IPS DF 6.9 (cell line): ENCODE data around the gene BCL3.

ENCODE experiments used
- DNase-seq: peaks from one replicate; pipeline ENCODE4 v3.0.0-alpha.2; 2013; ENCODE audit warnings: low read depth, low spot score
- H3K27ac ChIP-seq: one replicate; pipeline ENCODE4 v1.5.1; 2013; ENCODE audit warnings: low read length, control low read depth
- H3K27me3 ChIP-seq: 2 replicates; pipeline ENCODE4 v1.6.1; 2013; ENCODE audit warnings: mild to moderate bottlenecking, low read length; ENCODE audit not compliant: control insufficient read depth, insufficient read depth
- H3K36me3 ChIP-seq: 2 replicates; pipeline ENCODE4 v1.6.1; 2013; ENCODE audit warnings: low read length; ENCODE audit not compliant: control insufficient read depth, insufficient read depth
- H3K4me1 ChIP-seq: 2 replicates; pipeline ENCODE4 v1.6.1; 2013; ENCODE audit warnings: low read length; ENCODE audit not compliant: control insufficient read depth, insufficient read depth
- H3K4me3 ChIP-seq: 2 replicates; pipeline ENCODE4 v1.5.1; 2013; ENCODE audit warnings: mild to moderate bottlenecking, low read length
- H3K9me3 ChIP-seq: 2 replicates; pipeline ENCODE4 v1.6.1; 2013; ENCODE audit warnings: low read length, inconsistent platforms; ENCODE audit not compliant: control insufficient read depth, insufficient read depth
- WGBS: extraction: QIAGEN DNeasy Blood & Tissue Kit; methylation state at CpG from one replicate; pipeline ENCODE4 v1.1.7; 2013; ENCODE audit warnings: mixed read lengths, missing lambda C conversion rate; ENCODE audit not compliant: insufficient read length, insufficient coverage; 5-methylcytosine and 5-hydroxymethylcytosine counted together

BCL3 gene

GRCh38 chr19:44749994-44750393, 1.5 kb downstream of the BCL3 start:
- no peak overlapping the region for H3K4me3 ChIP-seq
- no CpG with 5 or more reads among the region's 10 CpGs for WGBS
- 0 out of 2 replicates have a peak, but pooled peaks cover 3% of the 10 kb centered on the region for H3K4me1 ChIP-seq
- H3K27ac ChIP-seq = no peak overlapping the region
- no peak for DNase-seq
- no peaks in the 10 kb centered on the region for H3K36me3 ChIP-seq
- no peaks in the 10 kb centered on the region for H3K9me3 ChIP-seq
- H3K27me3 ChIP-seq = peaks cover 29% of the 10 kb centered on the region

DNA sequence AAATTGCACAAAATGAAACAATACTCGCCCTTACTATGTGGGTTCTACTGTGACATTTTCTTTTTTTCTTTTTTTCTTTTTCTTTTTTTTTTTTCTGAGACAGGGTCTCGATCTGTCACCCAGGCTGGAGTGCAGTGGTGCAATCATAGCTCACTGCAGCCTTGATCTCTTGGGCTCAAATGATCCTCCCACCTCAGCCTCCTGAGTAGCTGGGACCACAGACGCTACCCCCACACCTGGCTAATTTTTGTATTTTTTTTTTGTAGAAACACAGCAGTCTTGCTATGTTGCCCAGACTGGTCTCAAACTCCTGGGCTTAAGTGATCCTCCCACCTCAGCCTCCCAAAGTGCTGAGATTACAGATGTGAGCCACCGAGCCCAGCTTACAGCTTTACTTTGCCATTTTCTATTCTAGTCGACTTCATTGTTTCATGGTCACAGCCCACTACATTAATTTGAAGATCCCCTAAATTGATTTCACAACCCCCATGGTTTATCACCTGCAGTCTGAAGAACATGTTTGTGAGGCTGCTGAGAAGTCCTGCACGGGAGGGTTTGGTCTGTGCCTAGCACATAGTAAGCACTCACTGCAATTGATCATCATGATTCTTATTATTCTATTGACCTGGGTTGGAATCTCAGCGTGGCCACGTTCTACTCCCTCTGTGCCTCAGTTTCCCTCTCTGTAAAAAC, 3.8 kb downstream of the BCL3 start:
- no peak overlapping the region for H3K27ac ChIP-seq
- WGBS = no CpG with 5 or more reads among the region's 8 CpGs

GRCh38 chr19:44752816-44753625, 4.5 kb downstream of the BCL3 start:
- no peaks in the 10 kb centered on the region for H3K9me3 ChIP-seq
- H3K4me1 ChIP-seq = peaks cover 5% of the 10 kb centered on the region; the same call in 1 of the 2 replicates
- H3K4me3 ChIP-seq = peak overlapping the region; percentile 16; the same call in 1 of the 2 replicates
- no peak for DNase-seq
- H3K27me3 ChIP-seq = peaks cover 39% of the 10 kb centered on the region
- no peaks in the 10 kb centered on the region for H3K36me3 ChIP-seq
- no peak overlapping the region for H3K27ac ChIP-seq
- no CpG with 5 or more reads among the region's 18 CpGs for WGBS

More for the DNA sequence above, 3.8 kb downstream of the BCL3 start:
- Histone ChIP-seq H3K9me3 (no peaks in the 10 kb centered on the region), H3K36me3 (no peaks in the 10 kb centered on the region), H3K4me3 (no peak overlapping the region), H3K4me1 (peaks cover 5% of the 10 kb centered on the region; the same call in 1 of the 2 replicates), H3K27me3 (peaks cover 38% of the 10 kb centered on the region)
- DNase-seq = no peak

DNA sequence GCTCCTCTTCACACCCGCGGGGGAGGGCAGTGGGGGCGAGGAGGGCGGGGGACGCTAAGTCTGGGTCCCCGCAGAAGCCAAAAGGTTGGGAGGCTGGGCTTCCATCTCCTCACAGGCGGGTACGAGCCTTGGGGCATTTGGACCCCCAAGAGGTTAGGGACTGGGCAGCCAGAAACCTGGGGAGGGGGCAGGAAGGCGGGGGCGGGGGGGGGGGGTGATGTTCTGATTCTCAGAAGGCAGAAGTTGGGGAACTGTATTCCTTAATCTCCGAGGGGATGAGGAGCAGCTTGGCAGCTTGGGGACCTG, 5.1 kb downstream of the BCL3 start:
- no peak for DNase-seq
- peaks cover 38% of the 10 kb centered on the region for H3K27me3 ChIP-seq
- H3K4me3 ChIP-seq = peak overlapping the region; percentile 44; the same call in 1 of the 2 replicates
- no CpG with 5 or more reads among the region's 11 CpGs for WGBS
- H3K27ac ChIP-seq = no peak overlapping the region
- H3K4me1 ChIP-seq = peaks cover 6% of the 10 kb centered on the region; the same call in 1 of the 2 replicates
- no peaks in the 10 kb centered on the region for H3K9me3 ChIP-seq
- H3K36me3 ChIP-seq = no peaks in the 10 kb centered on the region

GRCh38 chr19:44753932-44754749, 5.6 kb downstream of the BCL3 start:
- Histone ChIP-seq H3K36me3 (no peaks in the 10 kb centered on the region), H3K9me3 (no peaks in the 10 kb centered on the region), H3K27ac (no peak overlapping the region), H3K4me1 (peaks cover 6% of the 10 kb centered on the region; the same call in 1 of the 2 replicates), H3K27me3 (peaks cover 36% of the 10 kb centered on the region), H3K4me3 (peak overlapping the region; percentile 44; the same call in 1 of the 2 replicates)
- no peak for DNase-seq
- no CpG with 5 or more reads among the region's 33 CpGs for WGBS

- H3K36me3 ChIP-seq = no peaks in the 10 kb centered on the region
- WGBS = no CpG with 5 or more reads among the region's 11 CpGs
- no peak for DNase-seq
- peak overlapping the region; percentile 5; the same call in 1 of the 2 replicates for H3K4me3 ChIP-seq
- peaks cover 6% of the 10 kb centered on the region; the same call in 1 of the 2 replicates for H3K4me1 ChIP-seq
- H3K27ac ChIP-seq = no peak overlapping the region
- no peaks in the 10 kb centered on the region for H3K9me3 ChIP-seq
- H3K27me3 ChIP-seq = peaks cover 30% of the 10 kb centered on the region
Measured at GRCh38 chr19:44754750-44755080, 6.2 kb downstream of the BCL3 start.

DNA sequence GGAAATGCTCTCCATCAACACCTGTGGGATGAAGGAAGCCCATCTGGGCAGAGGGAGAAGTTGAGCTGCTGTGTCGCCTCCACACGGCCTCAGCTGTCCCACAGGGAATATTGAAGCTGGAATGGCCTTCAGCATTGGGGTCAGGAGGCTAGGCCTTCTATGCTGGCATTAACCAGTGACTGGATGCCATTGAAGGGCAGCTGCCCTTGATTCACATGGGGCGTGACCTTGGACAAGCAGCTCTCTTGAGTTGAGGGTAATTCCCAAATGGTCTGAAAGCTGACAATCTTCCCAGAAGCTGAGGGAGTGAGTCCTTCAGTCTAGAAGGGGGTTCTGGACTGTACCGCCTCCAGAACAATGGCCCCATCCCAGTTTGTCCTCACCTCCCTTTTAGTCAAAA, 6.7 kb downstream of the BCL3 start:
- H3K36me3 ChIP-seq = no peaks in the 10 kb centered on the region
- peaks cover 27% of the 10 kb centered on the region for H3K27me3 ChIP-seq
- DNase-seq = no peak
- no CpG with 5 or more reads among the region's 4 CpGs for WGBS
- H3K9me3 ChIP-seq = no peaks in the 10 kb centered on the region
- H3K4me3 ChIP-seq = no peak overlapping the region
- H3K27ac ChIP-seq = no peak overlapping the region
- peaks cover 6% of the 10 kb centered on the region; the same call in 1 of the 2 replicates for H3K4me1 ChIP-seq

GRCh38 chr19:44756089-44756562, 7.6 kb downstream of the BCL3 start:
- no peak for DNase-seq
- Histone ChIP-seq H3K36me3 (no peaks in the 10 kb centered on the region), H3K27ac (no peak overlapping the region), H3K27me3 (peaks cover 27% of the 10 kb centered on the region), H3K4me3 (no peak overlapping the region), H3K4me1 (peaks cover 6% of the 10 kb centered on the region; the same call in 1 of the 2 replicates), H3K9me3 (no peaks in the 10 kb centered on the region)
- WGBS = no CpG with 5 or more reads among the region's 7 CpGs

DNA sequence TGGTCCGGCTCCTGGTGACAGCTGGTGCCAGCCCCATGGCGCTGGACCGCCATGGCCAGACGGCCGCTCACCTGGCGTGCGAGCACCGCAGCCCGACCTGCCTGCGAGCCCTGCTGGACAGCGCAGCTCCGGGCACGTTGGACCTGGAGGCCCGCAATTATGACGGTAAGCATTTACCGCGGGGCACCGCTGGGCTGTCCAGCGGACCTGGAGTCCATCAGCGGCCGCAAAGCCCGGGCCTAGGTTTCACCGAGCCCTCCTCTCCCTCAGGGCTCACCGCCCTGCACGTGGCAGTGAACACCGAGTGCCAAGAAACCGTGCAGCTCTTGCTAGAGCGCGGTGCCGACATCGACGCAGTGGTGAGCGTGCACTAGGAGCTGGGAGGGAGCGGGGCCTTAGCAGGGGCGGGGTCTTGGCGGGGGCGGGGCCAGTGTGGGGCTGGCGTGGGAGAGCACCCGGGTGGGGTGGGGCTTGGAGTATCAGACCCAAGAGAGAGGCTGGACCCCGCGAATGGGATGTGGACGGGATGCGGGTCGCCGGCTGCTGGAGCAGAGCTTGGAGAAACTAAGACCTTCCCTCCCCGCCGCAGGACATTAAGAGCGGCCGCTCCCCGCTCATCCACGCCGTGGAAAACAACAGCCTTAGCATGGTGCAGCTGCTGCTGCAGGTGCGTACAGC, 8.7 kb downstream of the BCL3 start:
- peaks cover 6% of the 10 kb centered on the region; the same call in 1 of the 2 replicates for H3K4me1 ChIP-seq
- H3K27ac ChIP-seq = no peak overlapping the region
- no peaks in the 10 kb centered on the region for H3K36me3 ChIP-seq
- no CpG with 5 or more reads among the region's 53 CpGs for WGBS
- peak overlapping the region; percentile 43; the same call in 1 of the 2 replicates for H3K4me3 ChIP-seq
- H3K9me3 ChIP-seq = no peaks in the 10 kb centered on the region
- peaks cover 27% of the 10 kb centered on the region for H3K27me3 ChIP-seq
- DNase-seq = no peak
